ENCODE results near the gene C11orf86. TPM values are rescaled to one million over a fixed set of nuclear protein-coding genes. Genes with fewer than 3 reads are reported as not detected.

The C11orf86 gene
- polyA plus RNA-seq, 1 experiment: not detected

GRCh38 chr11:66973956-66974580 lies 1.0 kb upstream of the C11orf86 start:
- H3K27ac ChIP-seq (ENCODE audit: low read depth, low read length): no peak overlapping the region
- DNase-seq (ENCODE audit: low read depth, low spot score): no peak
- H3K4me3 ChIP-seq (ENCODE audit: low read depth, low read length): no peak overlapping the region
- CTCF ChIA-PET: interaction anchor here (0.7 kb wide), 1 partner anchor 77 kb away, joined by 11 read pairs; no protein-coding TSS in a partner anchor
- TF ChIP-seq CTCF (IDR thresholded peaks at IDR 0.05; ENCODE audit: low read depth, low read length): no peak
- POLR2A ChIA-PET: interaction anchor here (1.1 kb wide), 1 partner anchor 131 kb away, joined by 3 read pairs; the partner anchor contains the start of gene RCE1
- peaks cover 21% of the 10 kb centered on the region for H3K9me3 ChIP-seq (ENCODE audit: control insufficient read depth, insufficient read depth, low read length)
- H3K27me3 ChIP-seq (ENCODE audit: control insufficient read depth, insufficient read depth, low read length): no peaks in the 10 kb centered on the region

DNA sequence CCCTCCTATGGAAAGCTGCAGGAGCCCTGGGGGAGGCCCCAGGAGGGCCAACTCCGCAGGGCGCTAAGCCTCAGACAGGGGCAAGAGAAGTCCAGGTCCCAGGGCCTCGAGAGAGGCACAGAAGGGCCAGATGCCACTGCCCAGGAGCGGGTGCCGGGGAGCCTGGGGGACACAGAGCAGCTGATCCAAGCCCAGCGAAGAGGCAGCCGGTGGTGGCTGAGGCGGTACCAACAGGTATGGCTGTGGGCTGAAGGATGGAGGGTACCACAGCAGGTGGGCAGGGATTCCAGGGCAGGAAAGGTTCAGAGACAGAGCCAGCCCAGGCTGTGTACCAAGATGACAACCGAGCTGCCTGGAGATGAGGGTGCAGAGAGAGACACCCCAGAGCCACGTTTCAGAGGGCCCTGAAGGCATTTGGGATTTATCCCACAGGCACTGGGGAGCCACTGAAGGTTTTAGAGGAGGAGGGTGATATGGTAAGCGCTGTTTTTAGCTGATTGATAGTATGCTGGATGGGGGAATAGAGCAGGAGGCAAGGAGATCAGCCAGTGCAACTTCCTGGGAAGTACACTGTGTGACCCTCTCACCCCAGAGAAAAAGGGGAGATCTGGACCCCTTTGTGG lies 412 bp downstream of the C11orf86 start:
- TF ChIP-seq CTCF (IDR thresholded peaks at IDR 0.05; ENCODE audit: low read depth, low read length): no peak
- DNase-seq (ENCODE audit: low read depth, low spot score): no peak
- CTCF ChIA-PET: interaction anchor here (0.6 to 1.2 kb wide), 3 partner anchors 39 to 365 kb away, joined by 3 to 4 read pairs (median 4); no protein-coding TSS in a partner anchor
- Histone ChIP-seq H3K27me3 (ENCODE audit: control insufficient read depth, insufficient read depth, low read length) (no peaks in the 10 kb centered on the region), H3K9me3 (ENCODE audit: control insufficient read depth, insufficient read depth, low read length) (peaks cover 31% of the 10 kb centered on the region), H3K27ac (ENCODE audit: low read depth, low read length) (no peak overlapping the region), H3K4me3 (ENCODE audit: low read depth, low read length) (no peak overlapping the region)
- POLR2A ChIA-PET: interaction anchor here (1.2 kb wide), 1 partner anchor 132 kb away, joined by 5 read pairs; the partner anchor contains the start of gene RCE1

GRCh38 chr11:66976028-66976467 lies 944 bp downstream of the C11orf86 start:
- no peak overlapping the region for H3K4me3 ChIP-seq (ENCODE audit: low read depth, low read length)
- no peak overlapping the region for H3K27ac ChIP-seq (ENCODE audit: low read depth, low read length)
- CTCF ChIA-PET: interaction anchor here (0.8 to 1.2 kb wide), 3 partner anchors 13 to 282 kb away, joined by 3 to 4 read pairs (median 3); no protein-coding TSS in a partner anchor
- no peak for DNase-seq (ENCODE audit: low read depth, low spot score)
- H3K27me3 ChIP-seq (ENCODE audit: control insufficient read depth, insufficient read depth, low read length): no peaks in the 10 kb centered on the region
- peaks cover 31% of the 10 kb centered on the region for H3K9me3 ChIP-seq (ENCODE audit: control insufficient read depth, insufficient read depth, low read length)
- POLR2A ChIA-PET: interaction anchor here (1.2 kb wide), 1 partner anchor 133 kb away, joined by 5 read pairs; the partner anchor contains the start of gene RCE1
- TF ChIP-seq CTCF (IDR thresholded peaks at IDR 0.05; ENCODE audit: low read depth, low read length): peak; percentile 85

GRCh38 chr11:66976925-66977324 lies 1.8 kb downstream of the C11orf86 start:
- Histone ChIP-seq H3K27me3 (ENCODE audit: control insufficient read depth, insufficient read depth, low read length) (no peaks in the 10 kb centered on the region), H3K9me3 (ENCODE audit: control insufficient read depth, insufficient read depth, low read length) (peaks cover 31% of the 10 kb centered on the region), H3K4me3 (ENCODE audit: low read depth, low read length) (no peak overlapping the region), H3K27ac (ENCODE audit: low read depth, low read length) (no peak overlapping the region)
- DNase-seq (ENCODE audit: low read depth, low spot score): no peak
- ChIA-PET CTCF (interaction anchor here (0.8 to 1.2 kb wide), 2 partner anchors 13 to 283 kb away, joined by 3 to 4 read pairs; no protein-coding TSS in a partner anchor), POLR2A (no interaction called here)
- TF ChIP-seq CTCF (IDR thresholded peaks at IDR 0.05; ENCODE audit: low read depth, low read length): no peak

GRCh38 chr11:66978229-66978628 lies 3.1 kb downstream of the C11orf86 start:
- DNase-seq (ENCODE audit: low read depth, low spot score): no peak
- Histone ChIP-seq H3K9me3 (ENCODE audit: control insufficient read depth, insufficient read depth, low read length) (peaks cover 31% of the 10 kb centered on the region), H3K4me3 (ENCODE audit: low read depth, low read length) (no peak overlapping the region), H3K27me3 (ENCODE audit: control insufficient read depth, insufficient read depth, low read length) (no peaks in the 10 kb centered on the region), H3K27ac (ENCODE audit: low read depth, low read length) (no peak overlapping the region)
- no peak for TF ChIP-seq CTCF (IDR thresholded peaks at IDR 0.05; ENCODE audit: low read depth, low read length)
- POLR2A ChIA-PET: no interaction called here
- CTCF ChIA-PET: interaction anchor here (0.6 kb wide), 1 partner anchor 39 kb away, joined by 3 read pairs; no protein-coding TSS in a partner anchor
